ELR (cell line): ENCODE measurements around the gene LRRC49.
A peak's percentile ranks its signal among the peaks of the same experiment; 100 is the strongest.

ENCODE experiments used
- DNase-seq: peaks from one replicate; pipeline ENCODE4 v3.0.0-alpha.2; 2015; ENCODE audit warnings: low read depth

The LRRC49 gene

GRCh38 chr15:71052356-71052755 lies 159.7 kb downstream of the LRRC49 start:
- DNase-seq, result peak; percentile 72

GRCh38 chr15:71054286-71054952 lies 161.8 kb downstream of the LRRC49 start:
- DNase-seq, result peak; percentile 22

DNA sequence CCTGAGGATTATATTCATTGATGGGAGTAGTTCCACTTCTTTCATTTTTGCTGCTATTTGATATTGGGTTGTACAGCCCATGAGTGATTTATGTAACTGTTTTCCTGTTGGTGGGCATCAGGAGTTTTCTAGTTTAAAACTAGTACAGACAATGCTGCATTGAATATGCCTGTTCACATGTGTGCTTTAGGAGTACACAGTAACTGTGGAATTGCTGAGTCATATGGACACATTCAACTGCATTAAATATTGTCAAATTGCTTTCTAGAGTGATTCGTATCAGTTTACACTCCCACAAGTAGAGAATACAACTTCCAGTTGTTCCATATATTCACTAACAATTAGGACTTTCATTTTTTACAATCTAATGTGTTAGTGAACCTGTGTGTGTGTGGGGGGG lies 162.8 kb downstream of the LRRC49 start:
- DNase-seq, result peak; percentile 50

GRCh38 chr15:71056111-71056510 lies 163.5 kb downstream of the LRRC49 start:
- no peak for DNase-seq

GRCh38 chr15:71057143-71057542 lies 164.5 kb downstream of the LRRC49 start:
- no peak for DNase-seq

- DNase-seq, result no peak
Measured at GRCh38 chr15:71057581-71057980, 165.0 kb downstream of the LRRC49 start.

DNA sequence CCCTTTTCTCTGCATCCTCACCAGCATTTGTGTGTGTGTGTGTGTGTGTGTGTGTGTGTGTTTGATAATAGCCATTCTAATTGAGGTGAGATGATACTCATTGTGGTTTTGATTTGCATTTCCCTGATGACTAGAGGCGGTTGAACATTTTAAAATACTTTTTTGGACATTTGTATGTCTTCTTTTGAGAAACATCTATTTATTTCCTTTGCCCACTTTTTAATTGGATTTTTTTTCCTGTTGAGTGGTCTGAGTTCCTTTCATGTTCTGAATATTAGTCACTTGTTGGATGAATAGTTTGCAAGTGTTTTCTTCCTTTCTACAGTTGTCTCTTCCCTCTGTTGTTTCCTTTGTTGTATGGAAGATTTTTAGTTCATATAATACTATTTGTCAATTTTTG lies 168.4 kb downstream of the LRRC49 start:
- peak; percentile 64 for DNase-seq

- peak; percentile 41 for DNase-seq
Measured at GRCh38 chr15:71066983-71067382, 174.4 kb downstream of the LRRC49 start.

DNA sequence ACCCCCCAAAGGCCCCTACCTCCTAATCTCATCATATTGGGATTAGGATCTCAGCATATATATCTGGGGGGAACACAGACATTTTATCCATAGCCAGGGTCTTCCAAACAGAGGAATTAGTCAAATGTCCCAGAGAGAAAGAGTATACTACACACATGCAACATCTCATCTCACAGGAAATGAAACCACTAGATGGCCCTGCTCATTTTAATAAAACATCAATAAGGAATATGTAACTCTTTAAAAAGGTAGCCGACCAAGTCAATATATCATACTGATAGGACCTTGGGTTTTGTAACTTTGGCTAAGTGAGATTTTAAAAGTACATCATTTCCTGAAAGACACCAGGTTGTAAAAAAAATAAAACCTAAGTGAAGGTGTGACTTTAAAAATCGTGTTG lies 177.1 kb downstream of the LRRC49 start:
- no peak for DNase-seq

GRCh38 chr15:71071529-71071928 lies 178.9 kb downstream of the LRRC49 start:
- no peak for DNase-seq

GRCh38 chr15:71072423-71072822 lies 179.8 kb downstream of the LRRC49 start:
- DNase-seq, result no peak

DNA sequence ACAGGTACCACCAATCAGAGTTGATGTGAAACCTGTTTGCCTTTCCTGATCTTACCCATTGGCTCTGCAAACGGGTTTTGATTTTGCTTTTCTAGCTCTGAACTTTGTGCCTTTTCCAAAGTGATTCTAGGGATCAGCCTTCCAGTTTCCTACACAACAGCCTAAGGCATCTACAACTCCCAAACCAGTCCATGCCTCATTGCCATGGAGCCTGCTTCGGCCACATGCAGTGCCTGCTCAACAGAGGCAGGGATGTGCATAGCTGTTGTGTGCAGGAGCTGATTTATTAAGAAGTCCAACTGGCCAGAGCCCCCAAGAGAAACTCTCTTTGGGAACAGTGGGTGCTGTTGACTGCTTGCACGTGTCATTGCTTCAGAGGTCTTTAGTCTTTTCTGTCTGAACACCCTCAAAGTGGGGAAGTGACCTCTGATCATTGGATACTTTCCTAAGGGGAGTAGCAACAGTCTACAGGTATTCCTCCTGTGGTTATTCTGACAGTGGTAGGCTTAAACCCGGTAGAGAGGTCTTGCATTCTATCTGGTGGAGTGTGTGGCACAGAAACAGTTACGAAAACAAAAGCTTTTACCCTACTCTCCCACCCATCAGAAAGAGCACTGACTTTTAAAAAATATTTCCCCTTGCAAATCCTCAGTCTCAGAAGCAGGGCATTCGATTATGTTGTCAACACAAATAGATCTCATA lies 186.0 kb downstream of the LRRC49 start:
- DNase-seq, result no peak

GRCh38 chr15:71079208-71080044 lies 186.8 kb downstream of the LRRC49 start:
- peak; percentile 80 for DNase-seq

- DNase-seq, result no peak
Measured at GRCh38 chr15:71080166-71080565, 187.5 kb downstream of the LRRC49 start.

DNA sequence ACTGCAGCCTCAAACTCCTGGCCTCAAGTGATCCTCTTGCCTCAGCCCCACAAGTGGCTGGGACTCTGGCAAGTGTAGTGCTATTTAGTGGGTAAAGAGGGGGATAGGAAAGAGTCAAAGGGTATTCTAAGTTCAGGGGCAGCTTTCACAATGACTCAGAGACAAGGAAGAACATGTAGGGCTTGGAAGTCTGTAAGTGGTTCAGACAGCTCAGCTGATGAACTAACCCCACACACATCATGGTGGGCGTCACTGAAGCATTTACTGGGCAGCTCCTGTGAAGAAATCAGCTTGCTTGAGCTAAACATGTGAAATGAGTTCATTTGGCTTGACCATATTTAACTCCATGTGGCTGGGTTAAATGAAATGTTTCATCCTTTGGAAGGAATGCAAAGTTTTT lies 188.1 kb downstream of the LRRC49 start:
- DNase-seq, result peak; percentile 50

DNA sequence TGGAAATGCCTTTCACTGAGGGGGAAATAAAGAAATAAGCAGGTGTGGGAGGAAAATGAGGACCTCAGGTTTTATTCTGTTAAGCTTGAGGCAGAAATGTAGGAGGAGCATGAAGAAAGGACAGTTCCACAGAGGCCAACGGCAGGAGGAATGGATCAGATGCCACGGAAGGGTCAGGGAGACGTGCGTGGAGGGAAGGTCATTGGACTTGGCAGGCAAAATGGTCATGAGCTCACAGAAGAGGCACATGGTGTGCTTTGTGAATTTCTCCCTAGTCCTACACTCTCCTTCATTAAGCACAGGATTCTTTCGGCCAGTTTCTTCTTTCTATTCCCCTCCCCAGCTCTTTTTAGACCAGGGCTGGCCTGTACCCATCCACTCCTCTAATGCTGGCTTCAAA lies 190.2 kb downstream of the LRRC49 start:
- no peak for DNase-seq

- DNase-seq, result no peak
Measured at GRCh38 chr15:71083349-71083748, 190.7 kb downstream of the LRRC49 start.

DNA sequence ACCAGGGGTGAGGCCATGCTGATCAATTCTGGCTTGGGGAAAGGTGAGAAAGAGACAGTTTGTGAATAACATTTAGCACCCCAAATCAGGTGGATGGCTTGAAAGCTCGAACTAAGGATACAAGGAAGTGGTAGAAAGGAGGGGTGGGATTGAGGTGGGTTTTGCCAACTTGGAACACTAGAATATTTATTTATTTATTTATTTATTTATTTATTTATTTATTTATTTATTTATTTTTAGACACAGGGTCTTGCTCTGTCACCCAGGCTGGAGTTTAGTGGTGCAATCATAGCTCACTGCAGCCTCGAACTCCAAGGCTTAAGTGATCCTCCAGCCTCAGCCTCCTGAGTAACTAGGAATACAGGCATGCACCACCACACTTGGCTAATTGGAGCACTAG lies 191.6 kb downstream of the LRRC49 start:
- no peak for DNase-seq

GRCh38 chr15:71085809-71086208 lies 193.2 kb downstream of the LRRC49 start:
- no peak for DNase-seq

- no peak for DNase-seq
Measured at GRCh38 chr15:71088155-71088554, 195.5 kb downstream of the LRRC49 start.

- DNase-seq, result no peak
Measured at GRCh38 chr15:71088683-71089082, 196.1 kb downstream of the LRRC49 start.

- no peak for DNase-seq
Measured at GRCh38 chr15:71089801-71090200, 197.2 kb downstream of the LRRC49 start.

- DNase-seq, result no peak
Measured at GRCh38 chr15:71091601-71092000, 199.0 kb downstream of the LRRC49 start.
